ENCODE data around the gene CENPP.
A peak's percentile ranks its signal among the peaks of the same experiment; 100 is the strongest.

Gene CENPP

DNA sequence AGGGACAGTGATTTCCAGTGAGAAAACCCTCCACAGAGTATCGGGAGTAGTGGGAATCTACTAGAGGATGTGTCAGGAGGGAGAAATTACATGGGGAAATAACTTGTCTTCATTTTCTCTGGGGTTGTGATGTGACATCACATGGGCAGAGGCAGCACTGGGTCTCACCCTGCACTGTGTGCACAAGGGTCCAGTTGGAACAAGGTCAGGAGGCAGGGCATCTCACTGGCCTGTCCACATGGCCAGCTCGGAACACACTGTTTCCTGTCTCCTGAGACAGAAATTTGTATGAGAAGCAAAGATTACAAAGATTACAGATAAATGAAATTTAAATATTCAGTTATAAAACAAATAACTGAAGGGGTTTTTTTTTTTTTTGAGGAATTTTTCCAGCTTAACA, 272.6 kb downstream of the CENPP start:
- DNase-seq (ENCODE audit: low read depth) = no peak

DNA sequence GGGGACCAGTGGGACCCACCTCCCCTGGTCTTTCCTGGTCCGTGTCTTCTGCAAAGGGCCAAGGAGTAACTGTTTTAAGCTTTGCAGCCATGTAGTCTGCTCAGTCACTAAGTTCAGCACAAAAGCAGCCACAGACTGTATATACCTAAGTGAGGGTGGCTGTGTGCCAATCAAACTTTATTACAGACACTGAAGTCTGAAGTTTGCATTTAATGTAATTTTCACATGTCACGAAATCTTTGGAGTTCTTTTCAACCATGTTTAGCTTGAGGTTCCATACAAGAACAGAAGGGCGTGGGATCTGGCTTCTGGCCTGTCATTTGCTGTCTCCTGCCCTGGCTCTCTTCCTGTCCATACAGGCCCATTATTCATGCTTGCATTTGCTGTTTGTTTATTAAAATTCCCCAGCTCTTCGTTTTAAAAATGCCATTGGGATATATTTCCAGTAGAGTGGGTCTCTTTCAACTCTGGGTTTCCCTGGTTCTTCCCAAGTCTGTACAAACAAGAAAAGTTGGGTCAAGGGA, 274.2 kb downstream of the CENPP start:
- DNase-seq (ENCODE audit: low read depth) = no peak

DNA sequence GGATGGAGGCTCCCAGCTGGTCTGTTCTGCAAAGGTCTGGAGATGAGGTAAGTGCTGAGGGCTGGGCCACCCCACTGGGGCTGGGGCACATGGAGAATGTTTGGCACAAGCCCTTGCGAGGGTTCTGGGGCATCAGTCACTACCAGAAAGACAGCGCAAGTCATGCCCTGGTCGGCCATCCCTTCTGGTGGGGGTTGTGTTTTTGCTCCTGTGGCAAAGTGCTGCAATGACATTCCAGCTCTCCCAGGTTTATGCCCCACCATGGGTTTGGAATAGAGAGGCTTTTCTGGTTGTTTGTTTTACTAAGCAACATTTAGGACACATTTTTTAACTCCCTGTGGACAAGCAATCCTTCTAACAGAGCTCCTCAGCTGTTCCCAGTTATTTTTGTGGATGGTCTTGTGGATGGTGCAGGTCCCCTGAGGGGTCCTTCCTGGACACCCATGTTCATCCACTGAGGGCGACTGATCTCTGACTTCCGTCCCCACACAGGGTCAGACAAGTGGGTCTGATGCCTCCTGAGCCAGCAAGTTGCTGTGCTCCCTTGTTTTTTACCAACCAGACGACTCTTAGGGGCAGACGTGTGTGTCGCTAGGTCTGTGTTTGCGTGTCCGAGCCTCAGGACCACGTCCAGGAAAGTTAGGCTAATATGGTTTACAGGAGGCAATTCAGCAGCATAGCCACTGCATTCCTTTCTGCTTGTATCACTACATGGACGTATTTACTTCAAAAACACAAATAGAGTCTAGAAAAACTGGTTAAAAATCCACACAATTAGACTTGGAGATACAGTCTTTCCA, 274.9 kb downstream of the CENPP start:
- no peak for DNase-seq (ENCODE audit: low read depth)

DNA sequence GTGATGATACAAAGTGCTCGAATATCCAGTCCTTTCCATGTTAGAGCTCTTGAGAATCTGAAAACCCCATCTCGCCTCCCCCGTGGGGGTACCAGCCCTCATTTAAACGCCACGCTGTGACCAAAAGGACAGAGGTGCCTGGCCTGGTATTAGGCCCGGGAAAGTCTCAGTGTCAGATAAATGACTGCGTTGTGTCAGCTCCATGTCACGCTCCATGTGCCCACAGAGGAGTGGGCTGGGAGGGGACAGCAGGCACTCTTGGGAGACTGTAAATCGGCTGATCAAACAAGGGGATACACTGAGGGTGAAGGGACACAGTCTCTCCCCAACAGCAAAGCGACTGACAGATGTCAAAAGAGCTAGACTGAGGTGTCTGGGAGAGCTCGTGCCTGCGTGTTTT, 275.7 kb downstream of the CENPP start:
- DNase-seq (ENCODE audit: low read depth) = no peak

DNA sequence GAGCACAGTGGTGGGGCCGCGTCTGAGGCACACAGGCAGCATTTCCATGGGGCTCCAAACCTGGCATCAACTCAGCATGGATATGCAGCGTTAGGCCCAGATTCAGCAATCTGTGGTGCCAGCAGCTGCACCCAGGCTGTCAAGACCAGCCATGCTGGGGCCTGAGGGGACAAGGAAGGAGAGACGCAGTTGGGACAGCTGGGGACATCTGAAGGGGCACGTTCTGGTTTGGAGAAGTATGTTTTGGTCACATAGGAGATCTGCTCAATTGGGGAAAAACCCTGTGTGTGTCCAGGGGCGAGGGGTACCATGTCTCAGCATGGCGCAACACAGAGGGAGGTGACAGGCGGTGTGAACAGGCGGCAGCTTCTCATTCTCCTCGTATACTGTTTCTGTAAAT, 276.7 kb downstream of the CENPP start:
- DNase-seq (ENCODE audit: low read depth) = no peak

DNA sequence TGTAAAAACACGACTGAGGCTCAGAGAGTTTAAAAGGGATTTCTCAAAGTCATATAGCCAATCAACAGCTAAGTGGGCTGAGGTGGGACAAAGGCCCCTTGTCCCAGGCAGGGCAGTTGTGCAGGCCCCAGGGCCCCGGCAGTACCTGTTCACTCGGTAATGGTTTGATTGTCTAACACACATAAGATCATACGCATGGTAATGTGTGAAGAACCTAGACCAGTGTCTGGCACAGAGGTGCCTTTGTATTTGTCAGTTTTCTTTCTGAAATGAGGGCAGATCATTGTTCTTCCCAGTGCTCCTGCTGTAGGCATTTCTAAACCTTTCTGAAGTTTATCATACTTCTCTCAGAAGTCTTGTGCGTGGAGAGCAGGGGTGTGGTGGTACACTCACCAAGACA, 277.3 kb downstream of the CENPP start:
- no peak for DNase-seq (ENCODE audit: low read depth)

DNA sequence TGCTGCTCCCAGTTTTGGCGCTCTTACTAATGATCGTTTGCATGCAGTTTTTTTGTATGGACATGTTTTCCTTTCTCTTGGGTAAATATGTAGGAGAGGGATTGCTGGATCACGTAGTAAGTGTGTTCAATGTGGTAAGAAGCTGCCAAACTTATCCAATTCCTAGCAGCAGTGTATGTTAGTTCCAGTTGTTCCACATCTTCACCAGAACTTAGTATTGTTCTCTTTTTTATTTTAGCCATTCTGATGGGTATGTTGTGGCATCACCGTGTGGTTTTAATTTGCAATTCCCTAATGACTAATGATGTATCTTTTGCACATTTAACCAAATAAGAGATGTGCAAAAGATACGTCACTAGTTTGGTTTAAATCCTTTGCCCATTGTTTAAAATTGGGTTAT, 278.2 kb downstream of the CENPP start:
- no peak for DNase-seq (ENCODE audit: low read depth)

DNA sequence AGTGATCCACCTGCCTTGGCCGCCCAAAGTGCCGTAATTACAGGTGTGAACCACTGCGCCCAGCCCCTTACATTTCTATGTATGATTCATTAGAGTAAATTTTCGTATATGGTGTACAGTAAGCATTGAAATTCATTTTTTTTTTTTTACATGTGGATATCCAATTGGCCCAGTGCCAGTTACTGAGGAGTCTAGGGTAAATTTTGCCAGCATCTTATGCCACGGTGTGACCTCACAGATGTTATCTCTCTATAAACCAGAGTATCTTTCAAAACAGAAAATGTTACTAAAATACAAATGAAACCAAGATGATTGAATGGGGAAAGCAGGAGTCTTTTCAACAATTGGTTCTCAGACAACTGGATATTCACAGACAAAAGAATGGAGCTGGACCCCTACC, 279.5 kb downstream of the CENPP start:
- DNase-seq (ENCODE audit: low read depth) = no peak

DNA sequence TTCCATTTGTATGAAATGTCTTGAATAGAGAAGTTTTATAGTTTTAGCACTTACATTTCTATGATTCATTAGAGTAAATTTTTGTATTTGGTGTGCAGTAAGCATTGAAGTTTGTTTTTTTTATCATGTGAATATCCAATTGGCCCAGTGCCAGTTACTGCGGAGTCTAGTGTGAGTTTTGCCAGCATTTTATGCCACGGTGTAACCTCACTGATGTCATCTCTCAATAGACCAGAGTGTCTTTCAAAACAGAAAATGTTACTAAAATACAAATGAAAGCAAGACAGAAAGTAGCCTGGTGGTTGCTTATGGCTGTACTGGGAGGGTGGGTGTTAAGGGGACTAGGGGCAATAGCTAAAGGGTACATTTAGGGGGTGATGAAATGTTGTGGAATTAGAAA, 281.3 kb downstream of the CENPP start:
- no peak for DNase-seq (ENCODE audit: low read depth)

DNA sequence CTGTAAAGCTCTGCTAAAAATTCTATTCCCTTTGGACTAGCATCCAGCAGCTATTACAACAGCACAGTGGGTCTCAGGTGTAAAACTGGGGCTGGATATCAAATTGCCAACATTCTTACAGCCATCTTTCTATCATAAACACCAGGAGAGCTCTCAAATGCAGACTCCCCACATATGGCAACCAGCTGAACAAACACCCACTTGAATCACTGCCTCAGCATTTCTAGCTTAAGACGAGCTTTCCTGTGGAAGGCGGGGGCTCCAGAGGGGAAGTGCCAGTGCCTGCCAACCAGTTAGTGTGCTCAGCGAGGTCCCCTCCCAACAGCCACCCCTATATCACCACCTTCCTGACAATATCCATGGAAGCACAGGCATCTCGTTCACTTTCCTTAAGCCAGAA, 282.0 kb downstream of the CENPP start:
- peak; percentile 65 for DNase-seq (ENCODE audit: low read depth)

DNA sequence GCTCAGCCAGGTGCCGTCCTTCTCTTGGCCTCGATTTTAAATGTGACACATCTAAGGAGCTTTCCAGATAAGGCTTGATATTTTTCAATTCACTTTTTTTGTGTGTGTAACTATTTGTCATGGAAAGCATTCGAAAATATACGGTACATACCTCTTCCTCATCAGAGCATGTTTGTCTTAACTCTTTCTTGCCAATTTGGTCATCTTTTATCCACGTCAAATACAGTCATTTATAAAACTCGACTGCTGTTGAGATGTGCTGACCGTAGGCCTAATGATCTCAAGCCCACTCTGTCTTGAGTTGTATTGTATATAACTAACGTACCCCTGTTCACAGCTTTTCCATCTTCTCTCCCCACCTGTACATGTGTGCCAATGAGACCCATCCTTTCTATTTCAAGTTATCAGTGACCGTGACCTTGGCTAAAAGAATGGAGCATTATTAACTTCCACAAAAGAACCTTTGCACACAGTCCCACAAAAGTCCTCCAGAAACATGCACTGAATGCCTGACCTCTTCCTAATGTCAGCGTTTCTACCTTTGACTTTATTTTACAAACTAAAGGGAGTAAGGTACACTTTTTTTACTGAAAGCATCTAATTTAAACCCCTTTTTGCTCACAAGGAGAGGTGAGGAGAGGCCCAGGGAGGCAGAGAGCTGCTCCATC, 282.6 kb downstream of the CENPP start:
- no peak for DNase-seq (ENCODE audit: low read depth)

DNA sequence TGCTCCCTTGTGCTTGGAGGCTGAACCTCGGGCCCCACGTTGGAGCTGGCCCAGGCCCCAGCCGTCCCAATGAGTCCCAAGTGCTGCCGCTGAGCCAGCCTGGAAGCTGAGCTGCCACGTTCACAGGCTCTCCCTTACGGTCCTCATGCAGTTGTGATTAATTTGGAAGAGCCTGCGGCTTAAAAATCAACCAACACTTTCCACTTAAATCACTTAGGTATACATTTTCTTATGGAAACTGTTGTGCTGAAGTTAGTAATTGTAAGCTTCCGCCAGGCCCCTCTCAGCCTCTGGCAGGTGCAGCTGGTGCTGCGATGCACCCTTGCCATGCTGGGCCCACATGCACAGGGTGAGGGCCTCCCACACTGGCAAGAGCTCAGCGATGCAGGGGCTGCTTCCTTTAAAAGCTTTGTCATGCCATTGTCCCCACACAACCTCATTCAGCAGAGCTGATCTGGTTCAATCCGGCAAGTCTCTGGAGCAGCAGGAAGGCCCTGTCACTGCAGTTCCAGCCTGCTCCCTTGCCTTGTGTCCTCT, 283.2 kb downstream of the CENPP start:
- DNase-seq (ENCODE audit: low read depth) = no peak

DNA sequence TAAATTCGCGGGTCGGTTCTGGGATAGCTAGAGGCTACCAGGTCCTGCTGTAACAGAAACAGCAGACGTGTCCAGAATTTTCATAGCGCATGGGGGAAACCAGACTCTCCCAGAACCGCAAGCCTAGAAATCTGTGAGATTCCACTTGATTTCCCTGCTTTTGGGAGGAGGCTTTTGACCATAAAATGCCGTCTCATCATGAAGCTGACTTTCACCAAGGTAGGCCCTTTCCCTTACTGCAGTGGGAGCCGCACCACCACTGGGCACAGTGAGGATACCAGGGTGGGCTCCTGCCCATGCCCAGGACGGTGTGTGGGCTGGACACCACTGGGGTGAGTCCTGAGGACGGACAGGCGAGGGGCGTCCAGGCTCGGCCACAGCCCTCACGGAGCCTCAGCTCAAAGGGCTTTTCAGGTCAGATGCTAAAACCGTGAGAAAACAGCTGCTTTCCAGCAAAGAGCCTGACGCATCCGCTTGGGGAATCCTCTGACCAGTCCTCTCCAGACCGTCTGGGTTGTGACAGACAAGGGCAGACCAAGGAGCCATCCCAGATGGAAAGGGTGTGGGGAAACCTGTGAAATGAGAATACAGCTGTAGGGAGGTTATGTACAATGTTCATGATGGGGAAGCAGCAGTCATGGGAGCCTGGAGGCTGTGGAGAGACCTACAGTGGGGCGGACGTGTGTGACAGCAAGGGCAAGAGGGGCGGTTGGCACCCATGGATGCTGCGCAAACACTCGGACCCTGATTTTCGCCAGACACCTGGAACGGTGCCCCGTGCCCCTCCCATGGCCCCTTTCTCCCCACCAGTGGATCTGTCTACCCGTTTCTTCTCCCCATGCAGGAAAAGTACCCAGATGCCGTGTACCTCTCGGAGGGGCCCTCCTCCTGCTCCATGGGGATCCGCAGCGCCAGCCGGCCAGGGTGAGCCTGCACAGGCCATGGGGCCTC, 285.0 kb downstream of the CENPP start:
- peak; percentile 74 for DNase-seq (ENCODE audit: low read depth)

DNA sequence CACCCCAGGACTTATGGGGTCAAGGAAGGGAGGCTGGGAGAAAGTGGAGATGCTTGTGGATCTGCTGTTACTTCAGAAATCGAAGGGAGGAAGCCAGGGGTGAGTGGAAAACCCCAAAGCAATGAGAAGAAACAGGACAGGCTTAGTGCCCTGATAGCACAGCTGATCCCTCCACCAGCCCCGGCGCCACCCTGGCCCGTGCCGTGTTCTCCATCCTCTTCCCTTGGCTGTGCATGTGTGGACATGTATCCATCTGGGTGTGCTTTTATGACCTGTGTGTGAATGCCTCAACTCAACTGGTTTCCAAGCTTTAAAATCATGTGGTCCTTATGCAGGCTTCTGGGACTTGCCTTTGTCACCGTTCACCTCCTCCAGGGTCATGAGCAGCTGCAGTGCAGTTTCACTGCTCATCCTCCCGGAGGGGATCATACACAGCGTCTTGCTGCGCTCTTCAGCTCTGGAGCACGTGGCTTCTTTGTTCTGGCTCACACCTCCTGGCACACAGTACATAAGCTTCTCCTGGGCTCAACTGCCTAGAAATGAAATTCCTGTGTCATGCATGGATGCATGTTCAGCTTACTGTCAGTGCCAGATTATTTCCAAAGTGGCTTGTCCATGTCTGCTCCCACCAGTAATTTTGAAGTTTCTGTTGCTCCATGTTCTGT, 286.0 kb downstream of the CENPP start:
- DNase-seq (ENCODE audit: low read depth) = no peak

DNA sequence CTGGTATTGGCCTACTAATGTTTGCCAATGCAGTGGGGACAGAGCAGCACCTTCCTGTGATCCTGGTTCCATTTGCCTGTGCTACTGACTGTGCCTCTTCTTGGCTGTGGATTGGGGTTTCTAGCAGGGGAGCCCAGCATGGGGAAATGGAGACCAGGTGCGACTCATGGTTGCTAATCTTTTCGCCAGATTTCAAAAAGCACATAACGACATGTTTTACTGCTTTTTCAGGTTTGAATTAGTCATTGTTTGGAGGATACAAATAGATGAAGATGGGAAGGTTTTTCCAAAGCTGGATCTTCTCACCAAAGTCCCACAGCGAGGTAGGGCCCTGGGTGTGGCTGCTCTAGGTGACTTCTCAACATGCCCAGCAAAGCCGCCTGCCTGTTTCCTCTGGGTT, 286.5 kb downstream of the CENPP start:
- no peak for DNase-seq (ENCODE audit: low read depth)

DNA sequence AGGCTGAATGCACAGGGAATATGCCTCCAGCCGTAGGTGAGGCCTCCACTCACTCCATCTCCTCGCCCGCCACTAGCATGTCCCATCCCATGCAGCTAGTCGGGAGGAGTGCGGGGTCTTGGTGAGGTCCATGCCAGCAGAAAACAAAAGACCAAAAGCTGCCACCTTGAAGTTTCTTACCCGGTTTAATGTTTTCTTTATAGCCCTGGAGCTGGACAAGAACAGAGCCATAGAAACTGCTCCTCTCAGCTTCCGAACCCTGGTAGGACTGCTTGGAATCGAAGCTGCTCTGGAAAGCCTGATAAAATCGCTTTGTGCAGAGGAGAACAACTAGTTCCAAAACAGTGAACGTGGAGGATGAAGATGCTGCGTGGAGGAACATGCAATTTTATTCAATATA, 287.1 kb downstream of the CENPP start:
- DNase-seq (ENCODE audit: low read depth) = no peak

DNA sequence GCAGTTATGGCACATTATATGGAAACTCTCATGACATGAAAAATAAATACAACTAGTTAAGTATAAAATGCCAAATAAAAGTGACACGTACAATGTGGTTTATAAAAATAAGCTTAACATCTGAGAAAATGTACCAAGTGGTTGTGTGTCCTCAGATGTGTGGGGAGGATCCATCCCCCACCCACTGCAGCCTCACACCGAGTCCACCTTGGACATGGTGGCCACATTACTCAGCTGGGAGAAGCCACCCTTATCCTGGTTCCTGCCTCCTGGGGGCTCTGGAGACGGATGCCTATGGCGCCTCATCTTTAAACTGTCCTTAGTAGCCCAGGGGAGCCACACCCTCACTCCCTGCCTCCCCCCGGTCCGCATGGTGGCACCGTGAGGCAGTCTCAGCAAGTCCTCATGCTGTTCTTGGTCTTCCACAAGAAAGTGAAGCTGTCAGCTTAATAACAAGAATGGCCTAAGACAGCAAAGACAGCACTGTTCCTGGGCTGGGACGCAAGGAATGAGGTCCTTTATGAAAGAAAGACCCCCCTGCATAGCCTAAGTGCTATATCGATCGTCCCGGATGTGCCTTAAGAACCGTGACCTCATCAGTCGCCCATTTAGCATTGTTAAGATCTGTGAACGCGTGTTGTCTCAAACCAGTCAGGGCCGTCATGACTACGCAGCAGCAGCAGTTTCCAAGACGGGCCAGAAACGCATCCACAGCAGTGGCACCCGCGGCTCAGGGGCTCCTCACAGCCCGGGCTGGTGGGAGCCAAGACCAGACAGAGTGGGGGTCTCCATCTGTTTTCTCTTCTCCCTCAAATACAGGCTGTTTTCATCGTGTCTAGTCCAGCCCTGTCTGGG, 287.7 kb downstream of the CENPP start:
- no peak for DNase-seq (ENCODE audit: low read depth)

DNA sequence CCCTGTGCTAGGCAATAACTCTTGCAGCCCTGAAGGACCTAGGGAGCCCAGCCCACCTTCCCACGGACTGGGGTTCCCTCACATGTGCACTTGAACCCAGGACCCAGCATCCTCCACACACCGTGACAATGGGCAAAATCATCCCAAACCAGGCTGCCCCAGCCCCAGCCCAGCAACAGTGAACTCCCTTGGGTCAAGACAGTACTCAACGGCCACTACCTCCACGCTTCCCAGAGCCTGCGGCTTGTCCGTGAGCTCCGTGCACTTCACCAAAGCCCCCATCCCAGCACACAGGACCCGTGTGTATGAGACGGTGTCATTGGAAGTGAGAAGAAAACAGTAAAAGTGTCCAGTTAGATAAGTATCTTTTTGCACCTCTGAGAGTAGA, 288.4 kb downstream of the CENPP start:
- no peak for DNase-seq (ENCODE audit: low read depth)

DNA sequence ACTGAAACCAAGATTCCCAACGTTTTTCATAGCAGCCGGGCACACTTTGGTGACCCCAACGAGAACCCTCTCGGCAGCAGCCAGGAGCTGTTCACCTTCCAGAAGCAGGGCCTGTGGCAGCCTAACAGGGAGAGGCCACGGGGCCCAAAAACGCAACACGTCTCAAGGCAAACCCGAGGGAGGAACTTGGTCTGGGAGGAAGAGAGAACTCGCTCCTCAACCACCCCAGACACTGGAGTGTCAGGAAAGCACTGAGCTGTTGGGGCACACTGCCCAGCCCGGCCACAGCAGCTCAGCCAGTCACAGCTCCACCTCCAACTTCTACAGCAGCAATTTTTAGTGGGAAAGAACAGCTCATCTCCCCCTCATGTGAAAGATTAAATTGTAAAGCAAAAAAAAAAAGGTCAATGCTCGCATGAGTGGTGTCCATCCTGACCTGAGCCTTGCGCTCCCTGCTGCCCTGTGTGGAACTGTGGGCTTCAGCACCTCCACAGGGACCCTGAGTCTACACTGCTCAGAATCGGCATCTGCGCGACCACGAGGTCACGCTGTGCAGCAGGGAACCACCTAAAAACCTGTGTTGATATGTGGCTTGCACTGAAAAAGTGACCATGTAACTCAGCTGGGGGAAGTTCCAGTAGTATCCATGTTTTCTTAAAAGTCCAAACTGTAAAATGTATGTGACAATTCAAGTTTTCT, 289.2 kb downstream of the CENPP start:
- DNase-seq (ENCODE audit: low read depth) = no peak

DNA sequence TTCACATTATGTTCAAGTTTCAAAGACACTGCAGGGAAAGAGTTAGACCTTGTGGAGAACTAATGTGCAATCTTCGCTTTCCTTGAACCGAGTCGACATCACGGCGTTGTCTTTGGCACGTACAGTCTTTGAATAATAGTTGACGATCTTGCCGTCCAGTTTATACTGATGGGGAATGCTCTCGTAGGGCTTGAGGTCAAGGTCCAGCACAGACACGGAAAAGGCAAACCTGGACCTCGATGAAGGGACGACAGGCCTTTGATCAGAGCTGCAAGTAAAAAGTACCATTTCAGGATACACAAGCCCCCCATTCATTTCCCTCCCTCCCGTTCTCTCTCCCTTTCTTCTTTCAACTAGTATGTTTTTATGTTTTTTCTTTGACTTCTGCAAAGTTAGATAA, 290.0 kb downstream of the CENPP start:
- no peak for DNase-seq (ENCODE audit: low read depth)
